OCI-LY1 (cell line): ENCODE results near the gene SLC25A33.

Experiments
- H2AFZ ChIP-seq: fragments of 200-600 bp; sonication (generic), shearing (Covaris generic); 2 replicates; pipeline ENCODE4 v1.6.0; 2014; ENCODE audit warnings: antibody characterized with exemption, mild to moderate bottlenecking, low read length
- H3F3A ChIP-seq: fragments of 200-600 bp; sonication (generic), shearing (Covaris generic); 2 replicates; pipeline ENCODE4 v1.6.0; 2014; ENCODE audit warnings: mild to moderate bottlenecking, antibody characterized with exemption, low read length, moderate library complexity; ENCODE audit not compliant: insufficient read depth
- H3K27ac ChIP-seq: fragments of 200-600 bp; sonication (generic); 2 replicates; pipeline ENCODE4 v1.5.1; 2014; ENCODE audit warnings: low read length, mixed run types, mild to moderate bottlenecking, low read depth; ENCODE audit not compliant: poor library complexity, severe bottlenecking
- H3K27me3 ChIP-seq: fragments of 200-600 bp; sonication (generic); 2 replicates; pipeline ENCODE4 v1.6.0; 2014; ENCODE audit warnings: antibody characterized with exemption, mild to moderate bottlenecking, low read length, moderate library complexity; ENCODE audit not compliant: insufficient read depth
- H3K36me3 ChIP-seq: fragments of 200-600 bp; sonication (generic); 2 replicates; pipeline ENCODE4 v1.6.1; 2014; ENCODE audit warnings: mild to moderate bottlenecking, antibody characterized with exemption, low read length, moderate library complexity, mixed read lengths; ENCODE audit not compliant: insufficient read depth
- H3K4me1 ChIP-seq: fragments of 200-600 bp; sonication (generic); 2 replicates; pipeline ENCODE4 v1.5.1; 2014; ENCODE audit warnings: mild to moderate bottlenecking, low read length, moderate library complexity; ENCODE audit not compliant: insufficient read depth, severe bottlenecking
- H3K4me2 ChIP-seq: fragments of 200-600 bp; sonication (generic), shearing (Covaris generic); 2 replicates; pipeline ENCODE4 v1.6.1; 2014; ENCODE audit warnings: low read length
- H3K4me3 ChIP-seq: fragments of 200-600 bp; sonication (generic); 2 replicates; pipeline ENCODE4 v1.5.1; 2014; ENCODE audit warnings: low read length, low read depth, mild to moderate bottlenecking, mixed read lengths; ENCODE audit not compliant: poor library complexity, severe bottlenecking
- H3K79me2 ChIP-seq: fragments of 200-600 bp; shearing (Covaris generic); 2 replicates; pipeline ENCODE4 v1.6.1; 2016; ENCODE audit warnings: mixed run types, low read length, mixed read lengths; ENCODE audit not compliant: insufficient read depth
- H3K9ac ChIP-seq: fragments of 200-600 bp; sonication (generic), shearing (Covaris generic); 2 replicates; pipeline ENCODE4 v1.6.1; 2014; ENCODE audit warnings: mild to moderate bottlenecking, low read length, mixed read lengths
- H3K9me2 ChIP-seq: fragments of 200-600 bp; sonication (generic), shearing (Covaris generic); 2 replicates; pipeline ENCODE4 v1.6.1; 2014; ENCODE audit warnings: low read depth, mild to moderate bottlenecking, low read length, mixed read lengths
- H3K9me3 ChIP-seq: fragments of 200-600 bp; shearing (Covaris generic); 2 replicates; pipeline ENCODE4 v1.6.1; 2014; ENCODE audit warnings: low read length, mixed read lengths
- H4K20me1 ChIP-seq: fragments of 200-600 bp; sonication (generic), shearing (Covaris generic); 2 replicates; pipeline ENCODE4 v1.6.0; 2016; ENCODE audit warnings: mild to moderate bottlenecking, low read length; ENCODE audit not compliant: insufficient read depth
- EZH2 ChIP-seq: fragments of 200-600 bp; sonication (generic), shearing (Covaris generic); IDR thresholded peaks from 2 replicates; pipeline ENCODE4 v1.8.0; 2017; ENCODE audit warnings: borderline replicate concordance, mixed run types, mild to moderate bottlenecking, antibody characterized with exemption, low read length, moderate library complexity, mixed read lengths
- TF ChIP-seq, protein P1 (sequence below): fragments of 200-600 bp; sonication (generic), shearing (Covaris generic); IDR thresholded peaks from 2 replicates; pipeline ENCODE4 v1.5.1; 2017; ENCODE audit warnings: mild to moderate bottlenecking, antibody characterized with exemption, low read length, moderate library complexity, mixed read lengths

The SLC25A33 gene

DNA sequence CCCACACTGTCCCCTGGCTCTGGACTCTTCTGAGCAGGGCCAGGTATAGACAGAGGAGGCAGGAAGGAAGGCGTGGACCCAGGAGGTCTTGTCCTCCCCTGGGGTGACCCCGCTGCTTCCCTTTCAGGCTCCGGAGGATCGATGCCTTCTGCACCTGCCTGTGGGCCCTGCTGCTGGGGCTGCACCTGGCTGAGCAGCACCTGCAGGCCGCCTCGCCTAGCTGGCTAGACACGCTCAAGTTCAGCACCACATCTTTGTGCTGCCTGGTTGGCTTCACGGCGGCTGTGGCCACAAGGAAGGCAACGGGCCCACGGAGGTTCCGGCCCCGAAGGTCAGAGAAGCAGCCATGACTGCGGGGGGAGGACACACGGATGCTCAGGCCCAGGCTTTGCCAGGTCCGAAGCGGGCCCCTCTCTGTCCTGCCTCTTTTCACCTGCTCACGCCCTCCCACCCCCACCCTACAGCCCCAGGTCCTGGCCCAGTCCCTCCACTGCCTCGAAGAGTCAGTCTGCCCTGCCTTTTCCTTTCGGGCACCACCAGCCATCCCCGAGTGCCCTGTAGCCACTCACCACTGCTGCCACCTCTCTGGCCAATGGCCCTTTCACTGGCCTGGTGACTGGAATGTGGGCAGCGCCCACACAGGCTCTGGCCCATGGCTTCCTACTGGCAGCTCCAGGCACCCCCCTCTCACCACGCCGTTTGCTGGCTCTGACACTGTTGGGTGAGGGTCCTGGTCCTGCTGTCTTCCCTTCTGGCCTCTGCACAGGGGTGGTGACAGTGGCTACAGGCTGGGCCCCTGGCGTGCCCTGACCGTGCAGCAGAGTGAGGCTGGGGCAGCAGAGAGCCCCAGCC is 62.9 kb downstream of the SLC25A33 start:
- Histone ChIP-seq H3K4me2 (no peak overlapping the region), H2AFZ (no peak overlapping the region), H3K4me3 (no peak overlapping the region), H3F3A (no peaks in the 10 kb centered on the region), H3K27me3 (no peaks in the 10 kb centered on the region), H3K4me1 (no peaks in the 10 kb centered on the region), H4K20me1 (no peaks in the 10 kb centered on the region), H3K27ac (peak overlapping the region; percentile 52), H3K79me2 (no peaks in the 10 kb centered on the region), H3K36me3 (peaks cover 82% of the 10 kb centered on the region), H3K9me2 (no peaks in the 10 kb centered on the region), H3K9ac (no peak overlapping the region), H3K9me3 (no peaks in the 10 kb centered on the region)
- TF ChIP-seq EZH2: no peak
- TF ChIP-seq, protein P1, sequence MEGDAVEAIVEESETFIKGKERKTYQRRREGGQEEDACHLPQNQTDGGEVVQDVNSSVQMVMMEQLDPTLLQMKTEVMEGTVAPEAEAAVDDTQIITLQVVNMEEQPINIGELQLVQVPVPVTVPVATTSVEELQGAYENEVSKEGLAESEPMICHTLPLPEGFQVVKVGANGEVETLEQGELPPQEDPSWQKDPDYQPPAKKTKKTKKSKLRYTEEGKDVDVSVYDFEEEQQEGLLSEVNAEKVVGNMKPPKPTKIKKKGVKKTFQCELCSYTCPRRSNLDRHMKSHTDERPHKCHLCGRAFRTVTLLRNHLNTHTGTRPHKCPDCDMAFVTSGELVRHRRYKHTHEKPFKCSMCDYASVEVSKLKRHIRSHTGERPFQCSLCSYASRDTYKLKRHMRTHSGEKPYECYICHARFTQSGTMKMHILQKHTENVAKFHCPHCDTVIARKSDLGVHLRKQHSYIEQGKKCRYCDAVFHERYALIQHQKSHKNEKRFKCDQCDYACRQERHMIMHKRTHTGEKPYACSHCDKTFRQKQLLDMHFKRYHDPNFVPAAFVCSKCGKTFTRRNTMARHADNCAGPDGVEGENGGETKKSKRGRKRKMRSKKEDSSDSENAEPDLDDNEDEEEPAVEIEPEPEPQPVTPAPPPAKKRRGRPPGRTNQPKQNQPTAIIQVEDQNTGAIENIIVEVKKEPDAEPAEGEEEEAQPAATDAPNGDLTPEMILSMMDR: no peak

DNA sequence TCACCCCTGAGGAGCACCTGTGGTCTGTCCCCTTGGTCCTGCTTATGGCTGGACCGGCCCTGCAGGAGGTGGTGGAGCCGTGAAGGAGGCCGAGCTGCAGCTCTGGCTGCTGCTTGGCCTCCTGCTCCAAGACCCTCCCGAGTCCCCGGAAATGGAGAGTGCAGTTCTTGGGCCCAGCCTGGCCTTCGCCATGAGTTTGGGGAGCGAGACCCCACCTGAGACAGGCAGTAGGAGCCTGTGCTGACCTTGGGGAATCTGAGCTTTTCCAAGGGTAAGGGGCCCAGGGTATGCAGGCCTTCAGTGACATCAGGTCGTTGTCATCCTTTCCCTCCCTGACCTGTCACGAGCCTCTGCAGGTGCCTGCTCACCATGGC is 63.5 kb downstream of the SLC25A33 start:
- TF ChIP-seq EZH2: no peak
- TF ChIP-seq, protein P1: no peak
- Histone ChIP-seq H3K79me2 (no peaks in the 10 kb centered on the region), H3K4me1 (no peaks in the 10 kb centered on the region), H3K36me3 (peaks cover 82% of the 10 kb centered on the region), H3K27me3 (no peaks in the 10 kb centered on the region), H3K9me2 (no peaks in the 10 kb centered on the region), H3K4me2 (no peak overlapping the region), H3K9ac (no peak overlapping the region), H2AFZ (no peak overlapping the region), H4K20me1 (no peaks in the 10 kb centered on the region), H3K27ac (no peak overlapping the region), H3K4me3 (no peak overlapping the region), H3F3A (no peaks in the 10 kb centered on the region), H3K9me3 (no peaks in the 10 kb centered on the region)

DNA sequence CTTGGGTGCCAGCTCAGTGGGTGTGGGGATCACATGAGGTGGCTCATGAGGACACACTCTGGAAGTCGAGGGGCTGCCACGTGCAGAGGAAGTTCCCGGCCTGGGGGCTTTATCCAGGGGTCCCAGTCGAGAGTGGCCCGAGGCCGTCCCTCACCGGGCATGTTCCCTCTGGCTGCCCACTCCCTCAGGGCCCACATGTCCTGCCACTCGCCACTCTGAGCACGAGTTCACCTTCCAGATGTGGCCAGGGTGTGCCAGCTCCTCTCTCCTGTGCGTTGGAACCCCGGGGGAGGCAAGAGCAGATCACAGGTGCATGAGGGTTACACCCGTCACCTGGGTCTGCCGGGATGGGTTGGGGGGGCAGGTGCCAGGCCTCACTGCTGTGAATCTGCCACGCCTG is 64.0 kb downstream of the SLC25A33 start:
- Histone ChIP-seq H3K9me2 (no peaks in the 10 kb centered on the region), H3K4me3 (no peak overlapping the region), H3K4me1 (no peaks in the 10 kb centered on the region), H4K20me1 (no peaks in the 10 kb centered on the region), H3K4me2 (no peak overlapping the region), H3K27me3 (no peaks in the 10 kb centered on the region), H3K27ac (no peak overlapping the region), H3F3A (no peaks in the 10 kb centered on the region), H3K9ac (no peak overlapping the region), H2AFZ (no peak overlapping the region), H3K9me3 (no peaks in the 10 kb centered on the region), H3K36me3 (peaks cover 82% of the 10 kb centered on the region), H3K79me2 (no peaks in the 10 kb centered on the region)
- TF ChIP-seq EZH2: no peak
- TF ChIP-seq, protein P1: no peak
